CD4-positive, alpha-beta T cell (primary cell): ENCODE measurements around the gene STK11. TPM values are rescaled to one million over a fixed set of nuclear protein-coding genes. Genes with fewer than 3 reads are reported as not detected.
A peak's percentile ranks its signal among the peaks of the same experiment; 100 is the strongest.

Experiments used
- ATAC-seq: fragments of 200-7000 bp; cut with Tn5 transposase; one replicate; pipeline ENCODE4 v1.10.0; 2022; ENCODE audit warnings: mild to moderate bottlenecking; ENCODE audit not compliant: poor library complexity
- CTCF ChIA-PET: fragments of 350-600 bp; sonication (Branson Sonifier 250); formaldehyde crosslinking; loops from one replicate; lab custom pipeline; 2021; ENCODE audit warnings: antibody characterized with exemption, inconsistent platforms; lab: Charles Lee
- POLR2A ChIA-PET: fragments of 350-600 bp; sonication (Branson Sonifier 250); formaldehyde crosslinking; loops from one replicate; lab custom pipeline; 2021; ENCODE audit warnings: antibody characterized with exemption, inconsistent platforms; lab: Charles Lee
- DNase-seq, 14 experiments: peaks; one replicate each; pipeline ENCODE4 v3.0.0-alpha.2; 2013 to 2020; ENCODE audit warnings: mixed read lengths in 2 of 14
- H3K27ac ChIP-seq, 2 donors: one replicate each; pipeline versions ENCODE4 v1.5.1 to v1.7.0; 2013; ENCODE audit warnings: low read length in 2 of 2, low read depth in 1 of 2, mild to moderate bottlenecking in 1 of 2
- H3K27me3 ChIP-seq, 2 experiments: 1 replicate in 1 of 2; 2 replicates in 1 of 2; pipeline versions ENCODE4 v1.6.1 to v1.7.0; 2013; ENCODE audit warnings: low read length in 2 of 2, control low read depth in 1 of 2, mild to moderate bottlenecking in 1 of 2, moderate library complexity in 1 of 2; ENCODE audit not compliant: insufficient read depth in 2 of 2, control insufficient read depth in 1 of 2
- H3K36me3 ChIP-seq: one replicate; pipeline ENCODE4 v1.6.1; 2013; ENCODE audit warnings: low read length, control low read depth; ENCODE audit not compliant: insufficient read depth
- H3K4me1 ChIP-seq: one replicate; pipeline ENCODE4 v1.6.1; 2013; ENCODE audit warnings: low read length, control low read depth; ENCODE audit not compliant: insufficient read depth
- H3K4me3 ChIP-seq: one replicate; pipeline ENCODE4 v1.5.1; 2013; ENCODE audit warnings: mild to moderate bottlenecking, low read length, moderate library complexity
- H3K9me3 ChIP-seq, 2 experiments: 1 replicate in 1 of 2; 2 replicates in 1 of 2; pipeline versions ENCODE4 v1.6.1 to v1.7.0; 2013; ENCODE audit warnings: low read length in 2 of 2, mild to moderate bottlenecking in 2 of 2, control low read depth in 1 of 2, moderate library complexity in 1 of 2; ENCODE audit not compliant: control insufficient read depth in 1 of 2, insufficient read depth in 1 of 2
- H3K27ac Mint-ChIP-seq: one replicate; pipeline ENCODE4 v1.8.0; 2020; ENCODE audit warnings: mixed read lengths
- H3K27me3 Mint-ChIP-seq: one replicate; pipeline ENCODE4 v1.8.0; 2021; ENCODE audit warnings: mixed read lengths
- H3K36me3 Mint-ChIP-seq: one replicate; pipeline ENCODE4 v1.8.0; 2021; ENCODE audit warnings: low read depth, mixed read lengths
- H3K4me1 Mint-ChIP-seq: one replicate; pipeline ENCODE4 v1.8.0; 2021; ENCODE audit warnings: low read depth, mixed read lengths
- H3K4me3 Mint-ChIP-seq: one replicate; pipeline ENCODE4 v1.8.0; 2020; ENCODE audit warnings: mild to moderate bottlenecking, mixed read lengths
- H3K9me3 Mint-ChIP-seq: one replicate; pipeline ENCODE4 v1.8.0; 2020; ENCODE audit warnings: mixed read lengths
- intact Hi-C, 2 experiments: fragments of 100-400 bp; cut with DNase I in 1 of 2; cut with micrococcal nuclease in 1 of 2; formaldehyde crosslinking; loops; one replicate each; pipeline versions ENCODE4 v1.15.1 to v1.9.0; 2023 to 2025; cut with DNase I, micrococcal nuclease
- total RNA-seq, 174 experiments: library from RNA in 2 of 174; stranded (reverse) in 2 of 174; gene quantifications; one replicate each; pipeline ENCODE4 v1.2.3 and lab custom pipeline; 2021 to 2026
- TF ChIP-seq, protein P1 (sequence below): fragments of 200-600 bp; IDR thresholded peaks from one replicate; pipeline ENCODE4 v1.8.0; 2022; ENCODE audit warnings: antibody characterized with exemption, mild to moderate bottlenecking

STK11 gene
- total RNA-seq, 2 experiments from 2014 or later, result 49.7 to 53.0 TPM

- no peak for ATAC-seq
- Mint-ChIP-seq H3K27me3 (no peaks in the 10 kb centered on the region), H3K4me1 (peaks cover 54% of the 10 kb centered on the region), H3K27ac (peak overlapping the region; percentile 82), H3K36me3 (peaks cover 73% of the 10 kb centered on the region), H3K9me3 (no peaks in the 10 kb centered on the region), H3K4me3 (peak overlapping the region; percentile 81)
- POLR2A ChIA-PET, result interaction anchor here (0.7 to 1.8 kb wide), 4 partner anchors 30 to 207 kb away, joined by 3 to 16 read pairs (median 4); no protein-coding TSS in a partner anchor
- CTCF ChIA-PET, result interaction anchor here (4.3 kb wide), 1 partner anchor 30 kb away, joined by 26 read pairs; no protein-coding TSS in a partner anchor
- peaks cover 75% of the 10 kb centered on the region for H3K36me3 ChIP-seq
- H3K4me1 ChIP-seq, result peaks cover 74% of the 10 kb centered on the region
- DNase-seq, result peak in 2 of 14 experiments; percentile 26 to 57
- intact Hi-C loops, result loop anchor here (10.0 kb wide), 2 partner anchors 131 to 201 kb away; partner anchors contain the start of genes C19orf25 (in 1 of the 2), DAZAP1 (in 1 of the 2) and GAMT (in 1 of the 2)
- no peaks in the 10 kb centered on the region for H3K27me3 ChIP-seq
- H3K9me3 ChIP-seq, result no peaks in the 10 kb centered on the region
- H3K27ac ChIP-seq, result peak overlapping the region; percentile 52 to 80
- TF ChIP-seq, protein P1, sequence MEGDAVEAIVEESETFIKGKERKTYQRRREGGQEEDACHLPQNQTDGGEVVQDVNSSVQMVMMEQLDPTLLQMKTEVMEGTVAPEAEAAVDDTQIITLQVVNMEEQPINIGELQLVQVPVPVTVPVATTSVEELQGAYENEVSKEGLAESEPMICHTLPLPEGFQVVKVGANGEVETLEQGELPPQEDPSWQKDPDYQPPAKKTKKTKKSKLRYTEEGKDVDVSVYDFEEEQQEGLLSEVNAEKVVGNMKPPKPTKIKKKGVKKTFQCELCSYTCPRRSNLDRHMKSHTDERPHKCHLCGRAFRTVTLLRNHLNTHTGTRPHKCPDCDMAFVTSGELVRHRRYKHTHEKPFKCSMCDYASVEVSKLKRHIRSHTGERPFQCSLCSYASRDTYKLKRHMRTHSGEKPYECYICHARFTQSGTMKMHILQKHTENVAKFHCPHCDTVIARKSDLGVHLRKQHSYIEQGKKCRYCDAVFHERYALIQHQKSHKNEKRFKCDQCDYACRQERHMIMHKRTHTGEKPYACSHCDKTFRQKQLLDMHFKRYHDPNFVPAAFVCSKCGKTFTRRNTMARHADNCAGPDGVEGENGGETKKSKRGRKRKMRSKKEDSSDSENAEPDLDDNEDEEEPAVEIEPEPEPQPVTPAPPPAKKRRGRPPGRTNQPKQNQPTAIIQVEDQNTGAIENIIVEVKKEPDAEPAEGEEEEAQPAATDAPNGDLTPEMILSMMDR, result no peak
- no peak overlapping the region for H3K4me3 ChIP-seq
Measured at GRCh38 chr19:1274081-1274851, 68.7 kb downstream of the STK11 start.

- no peaks in the 10 kb centered on the region for H3K27me3 ChIP-seq
- peak overlapping the region; percentile 32 for H3K4me3 ChIP-seq
- ATAC-seq (no peak), DNase-seq (peak in 2 of 14 experiments; percentile 41 to 71)
- intact Hi-C loops, result loop anchor here (5.0 to 10.0 kb wide), 4 partner anchors 77 to 200 kb away; partner anchors contain the start of genes C19orf25 (in 1 of the 2), DAZAP1 (in 1 of the 2), GAMT (in 1 of the 2) and RPS15 (in 1 of the 2)
- H3K9me3 ChIP-seq, result no peaks in the 10 kb centered on the region
- Mint-ChIP-seq H3K4me1 (peaks cover 58% of the 10 kb centered on the region), H3K4me3 (peak overlapping the region; percentile 72), H3K36me3 (peaks cover 76% of the 10 kb centered on the region), H3K27me3 (no peaks in the 10 kb centered on the region), H3K27ac (peak overlapping the region; percentile 96), H3K9me3 (no peaks in the 10 kb centered on the region)
- peaks cover 78% of the 10 kb centered on the region for H3K36me3 ChIP-seq
- TF ChIP-seq, protein P1, result no peak
- ChIA-PET CTCF (interaction anchor here (0.7 to 4.3 kb wide), 4 partner anchors 9 to 31 kb away, joined by 3 to 26 read pairs (median 10); no protein-coding TSS in a partner anchor), POLR2A (interaction anchor here (0.6 to 1.8 kb wide), 33 partner anchors 9 to 1153 kb away, joined by 3 to 25 read pairs (median 4); partner anchors contain the start of genes ABCA7, ARHGAP45, ATP5F1D and CNN2)
- peaks cover 77% of the 10 kb centered on the region for H3K4me1 ChIP-seq
- H3K27ac ChIP-seq, result peak overlapping the region; percentile 52 to 80
Measured at GRCh38 chr19:1274852-1275259, 69.3 kb downstream of the STK11 start.

GRCh38 chr19:1275260-1275975 is 69.8 kb downstream of the STK11 start, which contains the start of gene FAM174C:
TSS of gene FAM174C (plus strand) at chr19:1275530. CDS start at chr19:1275550, 20 bp downstream.
- H3K27me3 Mint-ChIP-seq, result no peaks in the 10 kb centered on the region
- Histone ChIP-seq H3K36me3 (peaks cover 73% of the 10 kb centered on the region), H3K4me1 (peaks cover 75% of the 10 kb centered on the region), H3K27ac (peak within 1 kb of the TSS; percentile 80 to 96), H3K27me3 (no peaks in the 10 kb centered on the region), H3K9me3 (no peaks in the 10 kb centered on the region), H3K4me3 (peak within 1 kb of the TSS; percentile 91)
- DNase-seq, result peak; percentile 88 to 99 (median 95)
- peaks cover 58% of the 10 kb centered on the region for H3K4me1 Mint-ChIP-seq
- POLR2A ChIA-PET, result interaction anchor here (0.6 to 1.8 kb wide), 32 partner anchors 8 to 1152 kb away, joined by 3 to 25 read pairs (median 4); partner anchors contain the start of genes ABCA7, ARHGAP45, ATP5F1D and CNN2
- CTCF ChIA-PET, result interaction anchor here (0.6 to 1.4 kb wide), 4 partner anchors 9 to 633 kb away, joined by 3 to 10 read pairs (median 6); no protein-coding TSS in a partner anchor
- H3K36me3 Mint-ChIP-seq, result peaks cover 75% of the 10 kb centered on the region
- intact Hi-C loops, result loop anchor here (5.0 to 10.0 kb wide), 4 partner anchors 77 to 199 kb away; partner anchors contain the start of genes C19orf25 (in 1 of the 2), DAZAP1 (in 1 of the 2), GAMT (in 1 of the 2) and RPS15 (in 1 of the 2)
- peak; percentile 74 for ATAC-seq
- H3K27ac Mint-ChIP-seq, result peak within 1 kb of the TSS; percentile 96
- TF ChIP-seq, protein P1, result no peak
- H3K4me3 Mint-ChIP-seq, result peak within 1 kb of the TSS; percentile 94
- H3K9me3 Mint-ChIP-seq, result no peaks in the 10 kb centered on the region
